HG03571 (cell line): ENCODE data around the gene NEDD9.

Experiments
- ATAC-seq: cut with Tn5 transposase; IDR thresholded peaks from one replicate; pipeline ENCODE4 v1.9.1; 2021; ENCODE audit not compliant: unreplicated experiment

Gene NEDD9

GRCh38 chr6:11183761-11184362 is 48.6 kb downstream of the NEDD9 start:
- ATAC-seq: no peak

GRCh38 chr6:11181478-11182136 is 50.9 kb downstream of the NEDD9 start:
- no peak for ATAC-seq

GRCh38 chr6:11179419-11180202 is 52.9 kb downstream of the NEDD9 start:
- no peak for ATAC-seq

DNA sequence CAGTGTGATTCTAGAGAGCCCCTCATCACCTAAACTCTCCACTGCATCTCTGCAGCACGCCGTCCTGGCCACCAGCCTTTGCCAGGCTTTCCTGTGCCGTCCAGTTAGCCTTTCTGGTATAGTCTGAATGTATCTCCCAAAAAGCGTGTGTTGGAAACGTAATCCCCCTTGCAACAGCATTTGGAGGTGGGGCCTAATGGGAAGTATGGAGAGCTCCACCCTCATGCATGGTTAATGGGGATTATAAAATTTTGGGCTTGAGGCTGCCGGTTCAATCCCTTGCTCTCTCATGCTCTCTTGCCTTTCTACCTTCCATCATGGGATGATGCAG is 53.4 kb downstream of the NEDD9 start:
- ATAC-seq: no peak

- ATAC-seq: no peak
Observed at GRCh38 chr6:11177271-11177670, 55.2 kb downstream of the NEDD9 start.

GRCh38 chr6:11174242-11174611 is 58.2 kb downstream of the NEDD9 start:
- ATAC-seq: no peak

DNA sequence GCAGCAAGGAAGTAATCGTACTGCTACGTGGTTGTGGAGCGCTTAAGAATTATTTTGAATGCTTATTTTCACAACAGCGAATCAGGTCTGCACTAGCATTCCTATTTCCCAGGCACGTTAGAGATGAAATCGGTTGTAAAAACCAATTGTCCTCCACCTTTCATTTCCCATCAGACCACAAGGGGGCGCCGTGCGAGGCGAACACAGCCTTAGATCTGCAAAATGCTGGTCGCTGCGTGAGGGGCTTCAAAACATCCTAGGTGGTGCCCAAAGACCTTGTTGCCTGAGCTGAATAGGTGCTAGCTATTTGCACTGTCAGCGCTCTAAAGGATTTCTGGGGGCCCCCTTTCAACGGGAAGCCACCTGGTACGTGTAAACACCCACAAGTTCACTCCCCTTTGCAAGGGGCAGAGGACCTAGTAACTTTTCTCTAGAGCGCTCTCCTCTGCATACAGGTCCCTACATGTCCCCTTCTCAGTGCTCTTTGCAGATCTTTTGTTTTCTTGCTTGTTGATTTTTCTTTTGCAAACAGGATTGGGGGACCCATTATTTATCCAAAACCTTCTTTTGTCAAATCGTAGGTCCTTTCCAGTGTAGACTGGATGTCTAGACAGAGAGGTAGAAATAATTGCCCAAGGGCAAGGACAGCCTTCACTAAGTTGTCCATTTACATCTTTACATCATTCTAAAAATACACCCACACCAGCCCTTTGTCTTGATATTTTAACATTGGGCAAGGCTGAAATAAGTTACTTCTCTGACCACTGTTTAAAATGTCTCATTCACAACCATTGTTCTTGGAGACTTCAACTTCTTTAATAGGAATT is 59.8 kb downstream of the NEDD9 start:
- no peak for ATAC-seq

DNA sequence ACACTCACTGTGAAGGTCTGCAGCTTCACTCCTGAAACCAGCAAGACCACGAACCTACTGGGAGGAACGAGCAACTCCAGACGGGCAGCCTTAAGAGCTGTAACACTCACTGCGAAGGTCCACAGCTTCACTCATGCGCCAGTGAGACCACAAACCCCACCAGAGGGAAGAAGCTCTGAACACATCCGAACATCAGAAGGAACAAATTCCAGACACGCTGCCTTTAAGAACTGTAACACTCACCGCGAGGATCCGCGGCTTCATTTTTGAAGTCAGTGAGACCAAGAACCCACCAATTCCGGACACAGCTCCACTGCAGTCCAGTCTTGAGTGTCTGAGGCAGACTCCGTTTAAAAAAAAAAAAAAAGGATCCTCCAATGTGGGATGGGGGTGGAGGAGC is 60.5 kb downstream of the NEDD9 start:
- no peak for ATAC-seq

- ATAC-seq: no peak
Observed at GRCh38 chr6:11168091-11168635, 64.3 kb downstream of the NEDD9 start.

DNA sequence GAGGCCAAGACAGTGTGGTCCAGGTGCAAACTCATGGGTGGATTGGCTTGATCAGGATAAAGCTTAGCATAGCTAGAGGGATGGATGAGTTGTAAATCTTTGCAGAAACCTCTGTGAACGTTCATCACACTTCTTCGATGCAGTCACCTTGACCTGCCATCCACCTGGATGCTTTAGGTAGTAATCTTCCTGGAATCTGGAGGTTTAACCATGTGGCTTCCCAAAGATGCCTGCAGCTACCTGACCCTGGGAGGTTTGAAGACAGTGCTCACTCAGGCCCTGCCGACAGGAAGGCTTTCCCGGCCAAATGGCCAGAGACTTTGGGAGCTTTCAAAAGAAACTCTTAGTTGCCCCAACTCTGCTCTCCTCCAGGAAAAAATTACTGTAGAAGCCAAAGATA is 65.5 kb downstream of the NEDD9 start:
- no peak for ATAC-seq

DNA sequence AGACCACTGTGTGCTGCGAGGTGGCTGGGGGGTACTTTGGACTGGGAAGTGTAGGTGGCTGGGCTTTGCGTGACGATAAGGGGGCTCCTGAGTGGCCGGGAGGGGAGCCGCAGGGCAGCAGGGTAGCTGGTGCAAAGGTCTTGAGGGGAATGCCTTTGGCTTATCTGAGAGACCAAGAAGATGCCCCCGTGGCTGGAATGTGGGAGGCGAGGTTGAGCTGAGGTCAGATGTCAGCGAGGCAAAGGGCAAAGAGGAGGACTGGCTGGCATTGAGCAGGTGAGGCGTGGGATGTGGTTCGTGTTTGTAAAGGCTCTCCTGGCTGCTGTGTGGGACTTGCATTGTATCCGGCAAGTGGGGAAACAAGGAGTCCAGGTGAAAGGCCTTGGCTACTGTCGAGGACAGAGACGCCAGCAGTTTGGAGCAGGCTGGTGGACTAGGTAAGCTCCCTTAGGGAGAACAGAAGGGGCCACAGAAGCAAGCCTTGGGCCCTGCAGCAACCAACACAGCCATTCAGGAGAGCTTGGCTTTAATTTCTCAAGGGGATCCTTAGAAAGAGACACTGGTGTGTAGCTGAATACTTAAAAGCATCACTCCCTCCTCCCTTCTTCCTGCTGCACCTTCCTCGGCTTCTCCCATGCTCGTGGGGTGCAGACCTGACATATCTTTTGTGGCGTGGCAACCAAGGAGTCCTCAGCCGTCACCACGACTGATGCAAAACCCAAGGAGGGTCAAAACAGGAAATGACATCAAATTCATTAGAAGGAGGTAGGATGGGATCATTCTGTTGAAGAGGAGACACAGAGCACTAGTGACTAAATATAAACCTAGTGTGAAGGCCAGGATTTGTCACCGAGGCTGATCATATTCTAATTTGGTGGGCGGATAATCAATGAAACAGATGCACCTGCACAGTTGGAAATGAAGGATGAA is 67.5 kb downstream of the NEDD9 start:
- no peak for ATAC-seq

DNA sequence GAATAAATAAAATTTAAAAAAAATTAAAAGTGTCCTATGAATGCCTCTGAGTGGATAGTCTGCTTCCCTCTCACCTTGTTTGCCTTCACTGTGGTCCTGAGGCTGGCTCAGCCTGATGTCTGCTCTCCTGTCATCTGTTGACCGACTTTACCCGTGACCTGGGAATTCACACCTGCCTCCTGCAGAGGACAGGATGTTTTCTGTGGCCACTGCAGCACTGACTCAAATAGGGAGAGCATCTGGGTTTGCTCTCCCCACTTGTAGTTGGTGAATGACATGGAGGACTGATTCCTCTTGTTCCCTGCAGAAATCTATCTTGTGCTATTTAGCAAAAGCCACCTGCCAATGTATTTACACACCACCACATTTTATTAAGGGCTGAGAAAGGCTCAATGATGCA is 68.5 kb downstream of the NEDD9 start:
- ATAC-seq: no peak

- no peak for ATAC-seq
Observed at GRCh38 chr6:11162262-11162661, 70.2 kb downstream of the NEDD9 start.

DNA sequence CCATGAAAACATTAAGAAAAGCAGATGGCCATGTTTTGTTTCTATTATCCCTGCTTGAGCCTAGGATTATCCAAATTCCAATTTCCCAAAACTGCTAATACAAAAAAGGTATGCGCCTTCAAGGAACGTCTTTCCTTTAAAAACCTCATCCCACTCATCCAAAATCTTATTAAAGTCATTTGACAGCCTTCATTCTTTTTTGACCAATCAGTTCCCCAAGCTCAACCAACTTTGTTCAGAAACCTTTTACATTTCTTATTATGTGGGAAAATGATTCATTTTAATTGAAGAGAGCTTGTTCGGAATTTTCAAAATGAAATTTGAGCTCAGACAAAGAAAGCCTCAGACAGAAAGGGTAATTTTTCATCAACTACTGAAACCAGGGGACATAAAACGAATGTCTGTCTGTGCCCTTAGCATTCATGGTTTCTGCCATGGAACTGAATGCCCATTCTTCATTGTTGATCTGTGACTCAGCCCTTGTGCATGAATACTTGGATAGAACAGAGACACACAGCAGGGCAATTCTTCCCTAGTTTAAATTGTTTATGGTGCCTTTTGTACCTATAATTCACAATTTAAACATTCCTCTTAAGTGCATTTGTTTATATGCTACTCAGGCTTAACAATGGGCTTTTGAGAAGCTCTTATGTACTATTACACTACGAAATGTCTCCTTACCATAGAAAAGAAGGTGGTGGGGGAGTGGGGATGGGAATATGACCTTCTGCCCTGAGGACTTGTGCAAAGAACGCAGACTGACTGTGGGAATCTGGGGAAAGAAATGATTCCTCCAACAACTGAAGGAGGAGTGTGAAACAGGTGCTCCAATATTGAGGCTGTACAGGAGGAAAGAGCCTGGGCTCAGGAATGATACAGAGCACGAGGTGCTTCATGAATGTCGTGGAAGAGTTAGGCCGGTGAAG is 71.2 kb downstream of the NEDD9 start:
- ATAC-seq: no peak

DNA sequence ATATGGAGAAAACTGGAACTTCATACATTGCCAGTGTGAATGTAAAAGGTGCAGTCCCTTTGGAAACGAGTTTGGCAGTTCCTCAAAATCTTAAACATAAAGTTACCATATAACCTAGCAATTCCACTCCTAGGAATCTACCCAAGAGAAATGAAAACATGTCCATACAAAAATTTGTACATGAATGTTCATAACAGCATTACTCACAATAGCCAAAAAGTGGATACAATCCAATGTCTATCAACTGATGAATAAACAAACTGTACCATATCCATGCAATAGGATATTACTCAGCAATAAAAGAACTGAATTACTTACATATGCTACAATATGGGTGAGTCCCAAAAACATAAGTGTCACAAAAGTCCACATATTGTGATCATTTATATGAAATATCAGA is 72.3 kb downstream of the NEDD9 start:
- no peak for ATAC-seq

GRCh38 chr6:11155589-11155988 is 76.9 kb downstream of the NEDD9 start:
- no peak for ATAC-seq

- no peak for ATAC-seq
Observed at GRCh38 chr6:11153447-11153846, 79.0 kb downstream of the NEDD9 start.

DNA sequence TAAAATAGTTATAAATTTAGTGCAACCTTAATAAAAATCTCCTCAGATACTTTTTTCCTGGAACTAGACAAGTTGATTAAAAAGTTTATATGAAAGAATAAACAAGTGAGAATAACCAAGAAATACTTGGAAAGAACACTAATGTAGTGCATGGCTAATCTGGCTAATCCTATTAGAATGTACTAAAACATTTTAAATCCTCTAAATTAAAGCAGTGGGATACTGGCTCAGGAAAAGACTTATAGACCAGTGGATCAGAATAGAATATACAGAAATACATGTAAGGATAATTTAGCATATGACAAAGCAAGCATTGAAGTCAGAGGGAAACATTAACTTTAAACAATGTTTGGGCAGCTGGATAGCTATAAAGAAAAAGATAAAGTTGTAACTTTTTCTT is 79.9 kb downstream of the NEDD9 start:
- no peak for ATAC-seq

GRCh38 chr6:11151488-11151887 is 81.0 kb downstream of the NEDD9 start:
- no peak for ATAC-seq
